ENCODE data around the gene GLIS2.

Gene GLIS2

DNA sequence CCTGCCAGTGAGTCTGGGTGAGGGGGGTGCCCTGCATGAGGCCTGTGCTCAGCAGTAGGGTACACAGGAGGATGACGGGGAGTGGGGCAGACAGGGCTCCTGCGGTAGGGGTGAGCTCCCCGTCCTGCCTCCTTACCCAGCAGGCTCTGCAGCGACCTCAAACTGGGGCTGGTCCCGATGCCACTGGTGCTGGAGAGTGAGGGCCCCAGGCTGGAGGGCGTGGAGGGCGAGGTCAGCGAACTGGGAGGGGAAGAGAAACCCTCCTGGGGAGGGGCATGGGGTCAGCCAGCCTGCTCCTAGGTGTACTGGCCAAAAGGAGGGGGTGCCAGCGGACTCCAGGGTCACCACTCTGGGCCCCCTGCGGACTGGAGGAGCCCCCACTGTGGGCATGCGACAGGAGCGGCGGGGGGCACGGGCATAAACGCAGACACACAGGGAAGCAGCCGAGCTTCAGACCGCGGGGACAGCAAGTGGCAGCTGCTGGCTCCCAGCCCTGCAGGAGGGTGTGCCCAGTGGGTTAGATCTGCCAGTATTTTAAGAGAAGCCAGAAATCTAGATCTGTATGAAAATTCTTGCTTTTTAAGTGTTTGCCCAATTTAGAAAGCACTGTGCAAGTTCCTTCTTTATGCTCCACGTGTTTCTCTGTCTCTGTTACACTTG lies 46.7 kb downstream of the GLIS2 start:
- FAIRE-seq (no peak), DNase-seq (ENCODE audit: insufficient read length, low spot score) (no peak)

DNA sequence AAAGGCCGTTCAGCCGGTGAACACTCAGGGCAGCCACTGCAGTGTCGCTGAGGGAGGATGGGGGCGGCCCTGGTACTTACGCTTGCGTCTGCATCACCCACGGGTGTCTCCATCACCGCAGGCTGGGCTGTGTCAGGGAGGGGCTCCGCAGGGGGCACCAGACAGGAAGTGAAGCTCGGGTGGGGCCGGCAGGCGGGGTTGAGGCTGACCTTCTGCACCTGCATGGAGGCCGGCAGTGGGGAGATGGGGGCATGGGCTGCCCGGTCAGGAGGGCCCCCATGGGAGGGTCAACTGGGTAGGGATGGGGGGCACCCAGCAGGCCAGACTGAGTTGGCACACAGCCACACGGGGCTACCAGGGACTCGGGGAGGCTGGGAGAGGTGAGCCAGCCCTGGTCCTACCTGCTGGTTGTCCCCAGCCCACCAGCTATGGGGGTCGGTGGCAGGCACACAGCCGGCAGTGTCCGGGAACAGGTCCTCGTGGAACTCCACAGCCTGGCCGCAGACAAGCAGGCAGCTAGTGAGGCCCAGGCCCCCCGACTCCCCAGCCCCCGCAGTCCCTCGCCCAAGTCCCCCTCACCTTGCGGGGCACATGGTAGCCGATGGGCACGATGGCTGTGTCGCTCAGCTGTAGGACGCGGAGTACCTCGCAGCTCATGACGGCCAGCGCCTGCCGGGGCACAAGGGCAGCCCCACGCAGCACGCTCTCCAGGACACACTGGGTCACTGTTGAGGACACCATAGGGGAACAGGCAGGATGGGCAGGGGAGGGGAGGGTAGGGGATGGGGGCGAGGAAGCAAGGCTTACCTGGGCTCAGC lies 48.5 kb downstream of the GLIS2 start:
- DNase-seq (ENCODE audit: insufficient read length, low spot score) (no peak), FAIRE-seq (no peak)
- TF ChIP-seq, protein P1, sequence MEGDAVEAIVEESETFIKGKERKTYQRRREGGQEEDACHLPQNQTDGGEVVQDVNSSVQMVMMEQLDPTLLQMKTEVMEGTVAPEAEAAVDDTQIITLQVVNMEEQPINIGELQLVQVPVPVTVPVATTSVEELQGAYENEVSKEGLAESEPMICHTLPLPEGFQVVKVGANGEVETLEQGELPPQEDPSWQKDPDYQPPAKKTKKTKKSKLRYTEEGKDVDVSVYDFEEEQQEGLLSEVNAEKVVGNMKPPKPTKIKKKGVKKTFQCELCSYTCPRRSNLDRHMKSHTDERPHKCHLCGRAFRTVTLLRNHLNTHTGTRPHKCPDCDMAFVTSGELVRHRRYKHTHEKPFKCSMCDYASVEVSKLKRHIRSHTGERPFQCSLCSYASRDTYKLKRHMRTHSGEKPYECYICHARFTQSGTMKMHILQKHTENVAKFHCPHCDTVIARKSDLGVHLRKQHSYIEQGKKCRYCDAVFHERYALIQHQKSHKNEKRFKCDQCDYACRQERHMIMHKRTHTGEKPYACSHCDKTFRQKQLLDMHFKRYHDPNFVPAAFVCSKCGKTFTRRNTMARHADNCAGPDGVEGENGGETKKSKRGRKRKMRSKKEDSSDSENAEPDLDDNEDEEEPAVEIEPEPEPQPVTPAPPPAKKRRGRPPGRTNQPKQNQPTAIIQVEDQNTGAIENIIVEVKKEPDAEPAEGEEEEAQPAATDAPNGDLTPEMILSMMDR (IDR thresholded peaks at IDR 0.05; ENCODE audit: insufficient read depth, missing control alignments): no peak

More for the DNA sequence above, 46.7 kb downstream of the GLIS2 start:
- TF ChIP-seq, protein P1 (IDR thresholded peaks at IDR 0.05; ENCODE audit: insufficient read depth, missing control alignments): no peak

DNA sequence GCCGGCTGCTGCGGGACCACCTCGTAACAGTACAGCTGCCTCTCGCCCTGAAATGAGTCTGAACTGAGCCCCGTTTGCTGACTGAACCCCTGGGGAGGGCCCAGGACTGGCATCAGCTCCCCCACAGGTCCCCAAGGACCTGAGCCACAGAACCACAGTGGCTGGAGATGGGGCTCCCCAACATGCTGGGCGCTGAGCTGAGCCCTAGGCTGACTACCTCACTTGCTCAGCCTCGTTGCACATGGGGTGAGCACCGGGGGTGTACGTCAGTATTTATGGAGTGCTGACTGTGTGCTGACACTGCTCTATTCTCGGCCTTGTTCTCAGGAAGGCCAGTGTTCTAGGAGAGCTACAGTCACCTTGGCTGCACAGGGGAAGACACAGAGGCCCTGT lies 49.1 kb downstream of the GLIS2 start:
- TF ChIP-seq, protein P1 (IDR thresholded peaks at IDR 0.05; ENCODE audit: insufficient read depth, missing control alignments): no peak
- no peak for DNase-seq (ENCODE audit: insufficient read length, low spot score)
- FAIRE-seq: no peak

DNA sequence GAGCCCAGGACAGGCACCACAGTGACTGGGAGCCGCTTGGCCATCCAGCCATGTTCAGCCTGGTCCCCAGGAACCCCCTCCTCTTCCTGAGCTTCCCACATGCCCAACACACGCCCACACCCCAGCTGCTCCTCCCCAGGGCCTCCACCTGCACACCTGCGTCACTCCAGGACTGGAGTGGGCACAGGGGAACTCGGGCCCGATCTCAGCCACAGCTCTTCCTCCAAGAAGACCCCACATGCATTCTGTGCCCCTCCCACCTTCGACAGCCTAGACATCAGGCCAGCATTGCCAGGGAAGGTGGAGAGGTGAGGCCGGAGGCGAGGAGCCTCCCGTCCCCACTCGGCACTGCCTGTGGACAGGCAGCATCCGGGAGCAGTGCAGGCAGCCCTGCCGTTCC lies 49.7 kb downstream of the GLIS2 start:
- DNase-seq (ENCODE audit: insufficient read length, low spot score) (no peak), FAIRE-seq (no peak)
- TF ChIP-seq, protein P1 (IDR thresholded peaks at IDR 0.05; ENCODE audit: insufficient read depth, missing control alignments): no peak

DNA sequence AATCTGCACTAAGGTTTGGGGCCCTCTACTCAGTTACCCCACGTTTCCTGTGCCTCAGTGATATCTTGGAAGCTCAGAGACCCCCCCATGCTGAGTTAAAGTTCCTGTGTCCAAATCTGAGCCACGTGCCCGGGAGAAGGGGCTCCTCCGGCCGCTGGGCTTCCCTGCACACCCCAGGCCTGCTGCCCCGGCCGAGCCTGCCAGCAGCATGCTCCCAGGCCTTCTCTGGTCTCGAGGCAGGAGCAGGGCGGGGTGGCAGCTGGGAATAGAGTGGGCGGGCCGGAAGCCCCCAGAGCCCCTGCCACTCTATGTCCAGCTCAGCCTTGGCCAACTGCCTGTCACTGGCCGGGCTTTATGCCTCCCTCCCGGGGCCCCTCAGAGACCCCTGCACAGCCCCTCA lies 50.1 kb downstream of the GLIS2 start:
- DNase-seq (ENCODE audit: insufficient read length, low spot score) (no peak), FAIRE-seq (no peak)
- TF ChIP-seq, protein P1 (IDR thresholded peaks at IDR 0.05; ENCODE audit: insufficient read depth, missing control alignments): no peak

DNA sequence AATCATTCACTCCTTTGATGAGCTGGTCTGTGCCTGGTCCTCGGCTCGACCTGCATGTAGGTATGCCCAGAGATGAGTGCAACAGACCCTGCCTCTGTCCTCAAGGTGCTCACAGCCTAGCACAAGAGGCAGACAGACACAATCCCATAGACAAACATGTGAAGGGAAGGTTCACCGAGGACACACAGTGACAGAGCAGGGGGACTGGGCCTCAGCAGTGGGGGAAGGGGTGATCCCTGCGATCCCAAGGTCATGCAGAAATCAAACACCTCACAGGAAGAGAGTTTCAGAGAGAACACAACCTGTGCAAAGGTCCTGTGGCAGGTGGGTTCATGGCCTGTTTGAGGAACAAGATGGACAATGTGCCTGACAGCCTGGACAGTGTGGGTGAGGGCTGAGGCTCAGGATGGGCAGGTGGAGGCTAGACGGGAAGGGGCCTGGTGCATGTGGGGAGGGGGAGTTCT lies 51.6 kb downstream of the GLIS2 start:
- DNase-seq (ENCODE audit: insufficient read length, low spot score): no peak
- TF ChIP-seq, protein P1 (IDR thresholded peaks at IDR 0.05; ENCODE audit: insufficient read depth, missing control alignments): no peak
- FAIRE-seq: no peak
